T follicular helper cell (primary cell): ENCODE data around the gene RHBDL1.
"Not testable (repeated sequence)": the region's sequence is repeated elsewhere in the genome, so short reads cannot be mapped to it uniquely, and the experiment has no call there.

Experiments
- DNase-seq: peaks from one replicate; pipeline ENCODE4 v3.0.0-alpha.2; 2020; ENCODE audit warnings: low read depth

RHBDL1 gene

GRCh38 chr16:705431-706188 lies 30.1 kb downstream of the RHBDL1 start, which contains the start of gene FBXL16:
FBXL16 (minus strand) TSS chr16:705801; CDS start chr16:697405, 8,396 bp downstream.
- DNase-seq = no peak

- DNase-seq = no peak
Observed at GRCh38 chr16:706189-707061, 31.0 kb downstream of the RHBDL1 start.

GRCh38 chr16:707062-707538 lies 31.6 kb downstream of the RHBDL1 start:
- no peak for DNase-seq

GRCh38 chr16:708019-708418 lies 32.5 kb downstream of the RHBDL1 start:
- DNase-seq = no peak

- no peak for DNase-seq
Observed at GRCh38 chr16:708959-709358, 33.5 kb downstream of the RHBDL1 start.

- no peak for DNase-seq
Observed at GRCh38 chr16:709566-710499, 34.4 kb downstream of the RHBDL1 start.

- no peak for DNase-seq
Observed at GRCh38 chr16:710500-711075, 35.1 kb downstream of the RHBDL1 start.

GRCh38 chr16:711084-711483 lies 35.6 kb downstream of the RHBDL1 start:
- DNase-seq = no peak

GRCh38 chr16:711548-712320 lies 36.3 kb downstream of the RHBDL1 start:
- DNase-seq = peak; percentile 67

GRCh38 chr16:712740-713250 lies 37.3 kb downstream of the RHBDL1 start:
- not testable (repeated sequence) for DNase-seq

GRCh38 chr16:714079-714478 lies 38.6 kb downstream of the RHBDL1 start:
- DNase-seq = no peak

GRCh38 chr16:714558-715476 lies 39.3 kb downstream of the RHBDL1 start, which contains the start of gene METRN:
METRN (plus strand) TSS chr16:715118; CDS start chr16:715290, 172 bp downstream.
- peak; percentile 82 for DNase-seq

- no peak for DNase-seq
Observed at GRCh38 chr16:715477-716199, 40.2 kb downstream of the RHBDL1 start.

GRCh38 chr16:716200-716568 lies 40.7 kb downstream of the RHBDL1 start:
- DNase-seq = no peak

- DNase-seq = no peak
Observed at GRCh38 chr16:716768-717325, 41.4 kb downstream of the RHBDL1 start.

- no peak for DNase-seq
Observed at GRCh38 chr16:717450-718245, 42.2 kb downstream of the RHBDL1 start.

GRCh38 chr16:718389-718788 lies 42.9 kb downstream of the RHBDL1 start:
- DNase-seq = no peak
